OCI-LY1 (cell line): ENCODE results near the gene PPP6R1.

ENCODE experiments used
- H2AFZ ChIP-seq: fragments of 200-600 bp; sonication (generic), shearing (Covaris generic); 2 replicates; pipeline ENCODE4 v1.6.0; 2014; ENCODE audit warnings: antibody characterized with exemption, mild to moderate bottlenecking, low read length
- H3F3A ChIP-seq: fragments of 200-600 bp; sonication (generic), shearing (Covaris generic); 2 replicates; pipeline ENCODE4 v1.6.0; 2014; ENCODE audit warnings: mild to moderate bottlenecking, antibody characterized with exemption, low read length, moderate library complexity; ENCODE audit not compliant: insufficient read depth
- H3K27ac ChIP-seq: fragments of 200-600 bp; sonication (generic); 2 replicates; pipeline ENCODE4 v1.5.1; 2014; ENCODE audit warnings: low read length, mixed run types, mild to moderate bottlenecking, low read depth; ENCODE audit not compliant: poor library complexity, severe bottlenecking
- H3K27me3 ChIP-seq: fragments of 200-600 bp; sonication (generic); 2 replicates; pipeline ENCODE4 v1.6.0; 2014; ENCODE audit warnings: antibody characterized with exemption, mild to moderate bottlenecking, low read length, moderate library complexity; ENCODE audit not compliant: insufficient read depth
- H3K36me3 ChIP-seq: fragments of 200-600 bp; sonication (generic); 2 replicates; pipeline ENCODE4 v1.6.1; 2014; ENCODE audit warnings: mild to moderate bottlenecking, antibody characterized with exemption, low read length, moderate library complexity, mixed read lengths; ENCODE audit not compliant: insufficient read depth
- H3K4me1 ChIP-seq: fragments of 200-600 bp; sonication (generic); 2 replicates; pipeline ENCODE4 v1.5.1; 2014; ENCODE audit warnings: mild to moderate bottlenecking, low read length, moderate library complexity; ENCODE audit not compliant: insufficient read depth, severe bottlenecking
- H3K4me2 ChIP-seq: fragments of 200-600 bp; sonication (generic), shearing (Covaris generic); 2 replicates; pipeline ENCODE4 v1.6.1; 2014; ENCODE audit warnings: low read length
- H3K4me3 ChIP-seq: fragments of 200-600 bp; sonication (generic); 2 replicates; pipeline ENCODE4 v1.5.1; 2014; ENCODE audit warnings: low read length, low read depth, mild to moderate bottlenecking, mixed read lengths; ENCODE audit not compliant: poor library complexity, severe bottlenecking
- H3K79me2 ChIP-seq: fragments of 200-600 bp; shearing (Covaris generic); 2 replicates; pipeline ENCODE4 v1.6.1; 2016; ENCODE audit warnings: mixed run types, low read length, mixed read lengths; ENCODE audit not compliant: insufficient read depth
- H3K9ac ChIP-seq: fragments of 200-600 bp; sonication (generic), shearing (Covaris generic); 2 replicates; pipeline ENCODE4 v1.6.1; 2014; ENCODE audit warnings: mild to moderate bottlenecking, low read length, mixed read lengths
- H3K9me2 ChIP-seq: fragments of 200-600 bp; sonication (generic), shearing (Covaris generic); 2 replicates; pipeline ENCODE4 v1.6.1; 2014; ENCODE audit warnings: low read depth, mild to moderate bottlenecking, low read length, mixed read lengths
- H3K9me3 ChIP-seq: fragments of 200-600 bp; shearing (Covaris generic); 2 replicates; pipeline ENCODE4 v1.6.1; 2014; ENCODE audit warnings: low read length, mixed read lengths
- H4K20me1 ChIP-seq: fragments of 200-600 bp; sonication (generic), shearing (Covaris generic); 2 replicates; pipeline ENCODE4 v1.6.0; 2016; ENCODE audit warnings: mild to moderate bottlenecking, low read length; ENCODE audit not compliant: insufficient read depth
- EZH2 ChIP-seq: fragments of 200-600 bp; sonication (generic), shearing (Covaris generic); IDR thresholded peaks from 2 replicates; pipeline ENCODE4 v1.8.0; 2017; ENCODE audit warnings: borderline replicate concordance, mixed run types, mild to moderate bottlenecking, antibody characterized with exemption, low read length, moderate library complexity, mixed read lengths
- TF ChIP-seq, protein P1 (sequence below): fragments of 200-600 bp; sonication (generic), shearing (Covaris generic); IDR thresholded peaks from 2 replicates; pipeline ENCODE4 v1.5.1; 2017; ENCODE audit warnings: mild to moderate bottlenecking, antibody characterized with exemption, low read length, moderate library complexity, mixed read lengths

Gene PPP6R1

DNA sequence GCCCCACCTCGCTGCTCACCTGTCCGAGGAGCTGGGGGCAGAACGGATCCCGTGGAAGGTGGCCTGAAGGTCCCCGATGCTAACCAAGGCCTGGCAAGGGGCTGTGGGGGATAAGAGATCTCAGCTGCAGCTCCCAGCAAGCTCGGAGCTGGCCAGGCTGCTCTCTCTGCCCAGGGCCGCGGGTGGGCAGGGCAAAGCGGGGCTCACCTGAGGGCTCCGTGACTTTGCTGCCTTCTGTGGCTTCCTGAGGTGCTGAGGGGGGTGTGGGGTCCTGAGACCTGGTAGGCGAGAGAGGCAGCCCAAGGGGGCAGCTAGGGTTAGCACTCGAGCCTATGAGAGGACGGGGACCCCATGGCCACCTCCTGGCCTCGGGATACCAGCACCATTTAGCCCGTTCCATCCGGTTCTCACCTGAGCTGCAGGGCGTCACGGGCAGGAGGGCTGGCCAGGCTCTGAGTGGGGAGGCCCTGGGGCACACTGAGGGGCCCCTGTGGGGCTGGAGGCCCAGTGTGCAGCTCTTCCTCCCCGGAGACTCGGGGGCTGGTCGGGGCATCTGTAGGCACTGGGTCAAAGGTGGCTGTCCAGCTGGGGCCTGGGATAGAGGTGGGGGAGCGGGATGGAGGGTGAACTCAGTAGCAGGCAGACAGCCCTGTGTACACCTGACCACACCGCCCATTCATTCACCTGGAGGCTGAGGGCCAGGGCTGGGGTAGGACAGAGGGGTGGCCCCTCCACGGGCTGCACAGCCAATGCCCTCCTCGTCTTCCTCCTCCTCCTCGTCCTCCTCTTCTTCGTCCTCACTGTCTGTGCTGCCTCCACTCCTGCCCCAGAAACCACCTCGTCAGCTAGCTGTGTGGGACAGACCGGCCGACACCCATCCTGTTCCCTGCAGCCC lies 27.2 kb downstream of the PPP6R1 start:
- Histone ChIP-seq H2AFZ (no peak overlapping the region), H3K27me3 (no peaks in the 10 kb centered on the region), H3K36me3 (peaks cover 96% of the 10 kb centered on the region), H3K9me2 (no peaks in the 10 kb centered on the region), H3F3A (no peaks in the 10 kb centered on the region; the same call in 1 of the 2 replicates), H3K27ac (no peak overlapping the region), H3K4me3 (no peak overlapping the region), H3K4me1 (no peaks in the 10 kb centered on the region), H3K9me3 (no peaks in the 10 kb centered on the region), H3K9ac (no peak overlapping the region), H4K20me1 (no peaks in the 10 kb centered on the region), H3K79me2 (no peaks in the 10 kb centered on the region), H3K4me2 (no peak overlapping the region)
- TF ChIP-seq, protein P1, sequence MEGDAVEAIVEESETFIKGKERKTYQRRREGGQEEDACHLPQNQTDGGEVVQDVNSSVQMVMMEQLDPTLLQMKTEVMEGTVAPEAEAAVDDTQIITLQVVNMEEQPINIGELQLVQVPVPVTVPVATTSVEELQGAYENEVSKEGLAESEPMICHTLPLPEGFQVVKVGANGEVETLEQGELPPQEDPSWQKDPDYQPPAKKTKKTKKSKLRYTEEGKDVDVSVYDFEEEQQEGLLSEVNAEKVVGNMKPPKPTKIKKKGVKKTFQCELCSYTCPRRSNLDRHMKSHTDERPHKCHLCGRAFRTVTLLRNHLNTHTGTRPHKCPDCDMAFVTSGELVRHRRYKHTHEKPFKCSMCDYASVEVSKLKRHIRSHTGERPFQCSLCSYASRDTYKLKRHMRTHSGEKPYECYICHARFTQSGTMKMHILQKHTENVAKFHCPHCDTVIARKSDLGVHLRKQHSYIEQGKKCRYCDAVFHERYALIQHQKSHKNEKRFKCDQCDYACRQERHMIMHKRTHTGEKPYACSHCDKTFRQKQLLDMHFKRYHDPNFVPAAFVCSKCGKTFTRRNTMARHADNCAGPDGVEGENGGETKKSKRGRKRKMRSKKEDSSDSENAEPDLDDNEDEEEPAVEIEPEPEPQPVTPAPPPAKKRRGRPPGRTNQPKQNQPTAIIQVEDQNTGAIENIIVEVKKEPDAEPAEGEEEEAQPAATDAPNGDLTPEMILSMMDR: no peak
- TF ChIP-seq EZH2: no peak

DNA sequence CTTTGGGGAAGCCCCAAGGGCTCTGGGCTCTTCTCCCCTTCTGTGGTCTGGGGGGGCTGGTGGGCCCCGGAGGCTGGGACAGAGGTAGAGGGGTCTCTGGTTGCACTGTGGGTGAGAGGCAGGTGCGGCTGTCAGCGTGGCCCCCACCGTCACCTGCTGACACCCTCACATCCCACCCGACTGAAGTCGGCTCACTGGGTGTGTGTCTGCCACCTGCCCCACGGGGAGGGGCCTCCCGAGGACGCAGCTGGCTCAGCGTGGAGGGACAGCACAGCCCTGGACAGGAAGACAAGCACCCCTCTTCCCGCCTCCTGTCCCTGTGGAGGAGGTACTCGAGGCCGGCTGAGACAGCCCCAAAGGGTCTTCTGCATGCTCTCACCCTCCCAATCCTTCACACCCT lies 28.0 kb downstream of the PPP6R1 start:
- peaks cover 96% of the 10 kb centered on the region for H3K36me3 ChIP-seq
- H3K4me3 ChIP-seq: no peak overlapping the region
- TF ChIP-seq EZH2: no peak
- TF ChIP-seq, protein P1: no peak
- H3K4me1 ChIP-seq: no peaks in the 10 kb centered on the region
- H3K9ac ChIP-seq: no peak overlapping the region
- H3K27ac ChIP-seq: no peak overlapping the region
- no peaks in the 10 kb centered on the region for H3K9me3 ChIP-seq
- H2AFZ ChIP-seq: no peak overlapping the region
- no peak overlapping the region for H3K4me2 ChIP-seq
- H3K27me3 ChIP-seq: no peaks in the 10 kb centered on the region
- no peaks in the 10 kb centered on the region for H3K9me2 ChIP-seq
- no peaks in the 10 kb centered on the region for H4K20me1 ChIP-seq
- no peaks in the 10 kb centered on the region; the same call in 1 of the 2 replicates for H3F3A ChIP-seq
- H3K79me2 ChIP-seq: no peaks in the 10 kb centered on the region

DNA sequence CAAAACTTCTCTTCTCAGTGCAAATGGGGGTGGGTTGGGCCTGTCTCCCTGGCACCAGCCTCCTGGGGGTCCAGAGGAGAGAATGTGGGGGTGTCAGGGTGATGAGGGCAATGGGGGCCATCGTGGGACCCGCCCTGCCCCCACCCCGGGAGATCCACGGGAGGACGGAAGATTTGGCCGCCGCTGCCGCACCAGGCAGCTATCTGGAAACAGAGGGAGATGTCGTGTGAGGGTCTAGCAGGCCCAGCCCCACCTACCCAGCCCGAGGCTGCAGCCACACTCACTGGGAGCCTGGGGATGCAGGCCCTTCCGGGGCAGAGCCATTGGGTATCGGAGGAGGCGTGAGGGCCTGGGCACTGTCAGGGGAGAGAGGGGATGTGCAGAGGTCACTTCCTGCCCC lies 28.5 kb downstream of the PPP6R1 start:
- H3K27me3 ChIP-seq: no peaks in the 10 kb centered on the region
- no peaks in the 10 kb centered on the region for H3K79me2 ChIP-seq
- no peaks in the 10 kb centered on the region for H3K9me3 ChIP-seq
- H3K36me3 ChIP-seq: peaks cover 99% of the 10 kb centered on the region
- no peak overlapping the region for H3K4me2 ChIP-seq
- no peak for TF ChIP-seq EZH2
- TF ChIP-seq, protein P1: no peak
- H3F3A ChIP-seq: no peaks in the 10 kb centered on the region; the same call in 1 of the 2 replicates
- no peak overlapping the region for H3K27ac ChIP-seq
- no peak overlapping the region for H2AFZ ChIP-seq
- H4K20me1 ChIP-seq: no peaks in the 10 kb centered on the region
- H3K4me1 ChIP-seq: no peaks in the 10 kb centered on the region
- no peaks in the 10 kb centered on the region for H3K9me2 ChIP-seq
- no peak overlapping the region for H3K4me3 ChIP-seq
- no peak overlapping the region for H3K9ac ChIP-seq
